HCT116 (cell line): ENCODE data around the gene SYNE1.

Experiments
- EZH2 ChIP-seq: fragments of 200-600 bp; sonication (generic); IDR thresholded peaks from 2 replicates; pipeline ENCODE4 v1.6.1; 2017; ENCODE audit warnings: antibody characterized with exemption, mixed run types
- POLR2A ChIP-seq: IDR thresholded peaks from 2 replicates; pipeline ENCODE4 v1.7.0; 2011; ENCODE audit warnings: borderline replicate concordance; ENCODE audit not compliant: insufficient read depth, insufficient read length; ENCODE audit errors: extremely low read depth
- SP1 ChIP-seq: IDR thresholded peaks from 2 replicates; pipeline ENCODE4 v1.6.1; 2012; ENCODE audit warnings: low read depth
- TF ChIP-seq, protein P1 (sequence below), 3 experiments: fragments of 200-600 bp in 1 of 3; sonication (generic) in 1 of 3; IDR thresholded peaks in 2 of 3; conservative IDR thresholded peaks in 1 of 3; 2 replicates each; pipeline ENCODE4 v1.5.1; 2012 to 2017; ENCODE audit warnings: low read depth in 2 of 3, low read length in 2 of 3, antibody characterized with exemption in 1 of 3, borderline replicate concordance in 1 of 3, control low read depth in 1 of 3, mild to moderate bottlenecking in 1 of 3, mixed read lengths in 1 of 3, mixed run types in 1 of 3, moderate library complexity in 1 of 3; ENCODE audit not compliant: insufficient read depth in 1 of 3

DNA sequence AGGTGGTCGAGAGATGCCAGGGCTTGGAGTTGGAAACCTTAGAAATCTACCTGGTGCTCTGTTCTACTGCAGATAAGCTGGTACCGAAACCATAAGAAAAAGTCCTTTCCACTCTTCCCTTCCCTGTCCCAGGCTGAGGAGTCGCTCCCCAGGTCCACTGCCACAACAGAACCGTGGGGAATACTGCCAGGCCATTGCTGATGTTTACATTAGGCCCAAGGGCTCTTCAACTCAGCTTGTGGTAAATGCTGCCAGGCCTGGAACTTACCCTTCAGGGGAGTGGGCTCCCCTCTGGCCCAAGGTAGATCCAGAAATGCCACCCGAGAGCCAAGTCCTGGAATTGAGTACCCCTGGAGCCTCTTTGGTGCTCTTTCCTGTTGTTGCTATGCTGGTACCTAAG, 441.3 kb downstream of the SYNE1 start:
- TF ChIP-seq POLR2A (no peak), EZH2 (no peak), SP1 (no peak)
- TF ChIP-seq, protein P1, sequence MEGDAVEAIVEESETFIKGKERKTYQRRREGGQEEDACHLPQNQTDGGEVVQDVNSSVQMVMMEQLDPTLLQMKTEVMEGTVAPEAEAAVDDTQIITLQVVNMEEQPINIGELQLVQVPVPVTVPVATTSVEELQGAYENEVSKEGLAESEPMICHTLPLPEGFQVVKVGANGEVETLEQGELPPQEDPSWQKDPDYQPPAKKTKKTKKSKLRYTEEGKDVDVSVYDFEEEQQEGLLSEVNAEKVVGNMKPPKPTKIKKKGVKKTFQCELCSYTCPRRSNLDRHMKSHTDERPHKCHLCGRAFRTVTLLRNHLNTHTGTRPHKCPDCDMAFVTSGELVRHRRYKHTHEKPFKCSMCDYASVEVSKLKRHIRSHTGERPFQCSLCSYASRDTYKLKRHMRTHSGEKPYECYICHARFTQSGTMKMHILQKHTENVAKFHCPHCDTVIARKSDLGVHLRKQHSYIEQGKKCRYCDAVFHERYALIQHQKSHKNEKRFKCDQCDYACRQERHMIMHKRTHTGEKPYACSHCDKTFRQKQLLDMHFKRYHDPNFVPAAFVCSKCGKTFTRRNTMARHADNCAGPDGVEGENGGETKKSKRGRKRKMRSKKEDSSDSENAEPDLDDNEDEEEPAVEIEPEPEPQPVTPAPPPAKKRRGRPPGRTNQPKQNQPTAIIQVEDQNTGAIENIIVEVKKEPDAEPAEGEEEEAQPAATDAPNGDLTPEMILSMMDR (IDR thresholded peaks at IDR 0.05 in 2 of 3, conservative IDR thresholded peaks at IDR 0.05 in 1 of 3; ENCODE audit: borderline replicate concordance in 1 of 3, insufficient read depth in 1 of 3, low read depth in 2 of 3, low read length in 2 of 3): no peak
